Measurements from ENCODE around the gene KIF21B. TPM values are rescaled to one million over a fixed set of nuclear protein-coding genes. Genes with fewer than 3 reads are reported as not detected.

Gene KIF21B
- 1.6 TPM for total RNA-seq

GRCh38 chr1:201023517-201023902 lies at the start of gene KIF21B:
Gene KIF21B, minus strand, starts transcription at chr1:201023714. Its CDS starts 331 bp downstream, at chr1:201023383.
- DNase-seq = peak; percentile 22

- DNase-seq = peak; percentile 2
Measured at GRCh38 chr1:201072922-201073321, 49.4 kb upstream of the KIF21B start.

GRCh38 chr1:201072149-201072548 lies 48.6 kb upstream of the KIF21B start:
- DNase-seq = no peak

- no peak for DNase-seq
Measured at GRCh38 chr1:201069636-201070035, 46.1 kb upstream of the KIF21B start.

- no peak for DNase-seq
Measured at GRCh38 chr1:201068976-201069375, 45.5 kb upstream of the KIF21B start.

- DNase-seq = no peak
Measured at GRCh38 chr1:201066986-201067385, 43.5 kb upstream of the KIF21B start.

GRCh38 chr1:201065686-201066085 lies 42.2 kb upstream of the KIF21B start:
- no peak for DNase-seq

GRCh38 chr1:201064806-201065205 lies 41.3 kb upstream of the KIF21B start:
- DNase-seq = no peak

- no peak for DNase-seq
Measured at GRCh38 chr1:201063145-201063544, 39.6 kb upstream of the KIF21B start.

- no peak for DNase-seq
Measured at GRCh38 chr1:201062511-201063091, 39.1 kb upstream of the KIF21B start.

GRCh38 chr1:201061886-201062285 lies 38.4 kb upstream of the KIF21B start:
- no peak for DNase-seq

- no peak for DNase-seq
Measured at GRCh38 chr1:201061049-201061448, 37.5 kb upstream of the KIF21B start.

GRCh38 chr1:201060586-201060985 lies 37.1 kb upstream of the KIF21B start:
- DNase-seq = no peak

GRCh38 chr1:201059871-201060555 lies 36.5 kb upstream of the KIF21B start:
- DNase-seq = no peak

GRCh38 chr1:201059401-201059800 lies 35.9 kb upstream of the KIF21B start:
- DNase-seq = no peak

GRCh38 chr1:201054091-201054543 lies 30.6 kb upstream of the KIF21B start:
- DNase-seq = no peak

GRCh38 chr1:201053155-201053860 lies 29.8 kb upstream of the KIF21B start:
- no peak for DNase-seq

GRCh38 chr1:201051399-201051798 lies 27.9 kb upstream of the KIF21B start:
- DNase-seq = no peak

GRCh38 chr1:201050515-201051277 lies 27.2 kb upstream of the KIF21B start:
- no peak for DNase-seq

- no peak for DNase-seq
Measured at GRCh38 chr1:201049248-201049831, 25.8 kb upstream of the KIF21B start.

- DNase-seq = no peak
Measured at GRCh38 chr1:201048521-201048920, 25.0 kb upstream of the KIF21B start.

- DNase-seq = no peak
Measured at GRCh38 chr1:201044119-201044518, 20.6 kb upstream of the KIF21B start.

All from skin of body (tissue), 2 donors.